Measurements from ENCODE around the gene PRKCE. TPM values are rescaled to one million over a fixed set of nuclear protein-coding genes. Genes with fewer than 3 reads are reported as not detected.
A peak's percentile ranks its signal among the peaks of the same experiment; 100 is the strongest.

Gene PRKCE
- total RNA-seq, 1 donor from 2014 or later, result 62.8 TPM

DNA sequence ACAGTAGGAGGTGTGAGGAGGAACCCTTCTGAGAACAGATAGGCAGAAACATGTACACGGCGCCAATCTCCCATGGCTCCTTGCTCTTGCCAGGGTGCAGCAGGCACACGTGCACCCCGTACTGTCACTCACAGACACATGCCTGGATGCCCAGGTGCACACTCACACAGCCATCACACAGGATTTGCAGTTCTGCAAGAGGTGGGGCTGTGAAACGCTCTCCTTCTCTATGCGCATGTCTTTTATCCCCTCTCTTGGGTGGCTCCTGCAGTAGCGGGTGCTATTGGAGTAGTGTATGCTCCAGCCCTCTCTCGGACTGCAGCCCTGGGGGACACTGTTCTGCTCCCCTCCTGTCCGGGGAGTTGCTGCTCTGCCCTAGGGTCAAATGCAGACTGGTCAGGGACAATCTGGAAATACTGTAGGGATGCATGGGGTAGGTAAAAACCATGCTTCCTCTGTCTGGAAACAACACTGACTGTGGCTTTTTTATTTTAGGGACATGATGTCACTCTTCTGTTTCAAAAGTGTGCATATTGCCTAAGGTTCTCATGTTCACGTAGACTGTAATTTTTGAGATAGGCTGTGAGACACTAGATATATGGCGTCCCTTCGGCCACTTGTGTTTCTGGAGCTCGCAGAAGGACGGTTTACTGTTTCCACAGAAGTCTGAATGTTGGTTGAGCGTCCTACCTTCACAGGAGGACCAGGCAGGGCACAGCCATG is 118.5 kb downstream of the PRKCE start:
- no peak for DNase-seq (ENCODE audit: low spot score in 2 of 2)
- FAIRE-seq, result no peak

DNA sequence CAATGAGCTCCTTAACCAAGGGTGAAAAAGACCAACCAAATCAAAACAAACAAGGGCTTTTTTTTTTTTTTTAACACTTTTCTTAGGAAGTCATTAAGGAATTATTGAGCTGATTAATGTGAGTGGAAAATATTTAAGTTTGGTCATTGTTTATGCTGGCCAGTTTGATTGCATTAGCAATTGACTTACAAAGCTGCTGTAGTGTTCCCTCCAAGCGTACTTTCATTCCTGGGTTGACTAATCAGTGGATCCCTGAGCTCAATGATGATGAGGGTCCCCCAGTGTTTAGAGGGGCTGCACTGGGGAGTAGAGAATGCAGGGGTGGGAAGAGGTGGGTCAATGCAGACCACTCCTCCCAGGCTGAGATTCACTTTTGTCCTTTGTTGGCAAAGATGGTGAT is 119.3 kb downstream of the PRKCE start:
- no peak for DNase-seq (ENCODE audit: low spot score in 2 of 2)
- FAIRE-seq, result no peak

DNA sequence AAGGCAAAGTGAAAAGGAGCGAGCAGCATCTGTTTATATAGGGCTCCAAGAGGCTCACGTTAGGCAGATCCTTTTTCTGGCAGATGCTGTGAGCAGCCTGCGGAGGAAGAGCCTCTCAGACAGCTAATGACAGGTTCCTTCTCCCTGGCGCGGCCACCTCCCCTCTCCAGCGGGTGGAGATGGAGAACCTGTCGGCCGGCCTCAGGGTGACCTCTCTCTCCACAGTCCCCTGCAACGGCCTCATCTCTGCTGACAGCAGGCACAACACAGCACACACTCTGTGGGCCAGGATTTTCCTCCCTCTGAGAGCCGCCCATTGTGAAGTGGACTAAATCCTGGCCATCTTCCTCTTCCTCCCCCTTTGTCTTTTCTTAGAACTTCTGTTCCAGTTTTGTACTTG is 119.8 kb downstream of the PRKCE start:
- DNase-seq (ENCODE audit: low spot score in 2 of 2) (peak in 1 of 2 donors; percentile 46), FAIRE-seq (no peak)

- DNase-seq (ENCODE audit: low spot score in 2 of 2) (no peak), FAIRE-seq (no peak)
Observed at GRCh38 chr2:45772038-45772437, 120.6 kb downstream of the PRKCE start.

- DNase-seq (ENCODE audit: low spot score in 2 of 2) (no peak), FAIRE-seq (no peak)
Observed at GRCh38 chr2:45773909-45774308, 122.4 kb downstream of the PRKCE start.

- DNase-seq (ENCODE audit: low spot score in 2 of 2), result no peak
- no peak for FAIRE-seq
Observed at GRCh38 chr2:45774688-45775244, 123.3 kb downstream of the PRKCE start.

GRCh38 chr2:45776160-45776955 is 124.9 kb downstream of the PRKCE start:
- DNase-seq (ENCODE audit: low spot score in 2 of 2), result no peak
- no peak for FAIRE-seq

GRCh38 chr2:45777996-45778719 is 126.7 kb downstream of the PRKCE start:
- no peak for FAIRE-seq

DNA sequence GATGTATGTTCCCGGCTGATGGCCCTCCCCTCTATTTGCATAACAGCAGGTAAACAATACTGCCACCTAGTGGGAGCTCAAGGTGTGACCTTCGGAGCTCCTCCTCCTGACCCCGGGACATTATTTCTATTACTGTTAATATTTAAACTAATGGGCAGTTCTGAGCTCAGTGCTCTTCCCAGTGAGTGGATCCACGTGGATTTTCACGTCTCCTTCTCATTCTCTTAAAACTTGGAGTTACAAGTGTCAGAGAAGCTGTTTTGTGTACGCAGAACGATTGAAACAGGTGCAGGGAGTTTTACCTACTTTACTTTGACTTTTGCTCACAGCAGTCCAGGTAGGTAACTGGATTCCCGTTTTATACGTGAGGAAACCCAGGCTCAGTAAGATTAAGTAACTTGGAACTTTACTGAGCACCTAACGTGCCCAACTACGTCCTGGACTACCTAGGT is 127.3 kb downstream of the PRKCE start:
- DNase-seq (ENCODE audit: low spot score in 2 of 2), result peak; percentile 29 to 62
- FAIRE-seq, result no peak

More at GRCh38 chr2:45777996-45778719, 126.7 kb downstream of the PRKCE start:
- no peak for DNase-seq (ENCODE audit: low spot score in 2 of 2)

GRCh38 chr2:45780541-45781463 is 129.3 kb downstream of the PRKCE start:
- FAIRE-seq, result no peak

GRCh38 chr2:45781464-45781811 is 130.0 kb downstream of the PRKCE start:
- DNase-seq (ENCODE audit: low spot score in 2 of 2) (no peak), FAIRE-seq (no peak)

More at GRCh38 chr2:45780541-45781463, 129.3 kb downstream of the PRKCE start:
- DNase-seq (ENCODE audit: low spot score in 2 of 2), result no peak

- FAIRE-seq (no peak), DNase-seq (ENCODE audit: low spot score in 2 of 2) (peak in 1 of 2 donors; percentile 12)
Observed at GRCh38 chr2:45782436-45782835, 131.0 kb downstream of the PRKCE start.

GRCh38 chr2:45782986-45783385 is 131.5 kb downstream of the PRKCE start:
- FAIRE-seq (no peak), DNase-seq (ENCODE audit: low spot score in 2 of 2) (peak; percentile 42 to 44)

DNA sequence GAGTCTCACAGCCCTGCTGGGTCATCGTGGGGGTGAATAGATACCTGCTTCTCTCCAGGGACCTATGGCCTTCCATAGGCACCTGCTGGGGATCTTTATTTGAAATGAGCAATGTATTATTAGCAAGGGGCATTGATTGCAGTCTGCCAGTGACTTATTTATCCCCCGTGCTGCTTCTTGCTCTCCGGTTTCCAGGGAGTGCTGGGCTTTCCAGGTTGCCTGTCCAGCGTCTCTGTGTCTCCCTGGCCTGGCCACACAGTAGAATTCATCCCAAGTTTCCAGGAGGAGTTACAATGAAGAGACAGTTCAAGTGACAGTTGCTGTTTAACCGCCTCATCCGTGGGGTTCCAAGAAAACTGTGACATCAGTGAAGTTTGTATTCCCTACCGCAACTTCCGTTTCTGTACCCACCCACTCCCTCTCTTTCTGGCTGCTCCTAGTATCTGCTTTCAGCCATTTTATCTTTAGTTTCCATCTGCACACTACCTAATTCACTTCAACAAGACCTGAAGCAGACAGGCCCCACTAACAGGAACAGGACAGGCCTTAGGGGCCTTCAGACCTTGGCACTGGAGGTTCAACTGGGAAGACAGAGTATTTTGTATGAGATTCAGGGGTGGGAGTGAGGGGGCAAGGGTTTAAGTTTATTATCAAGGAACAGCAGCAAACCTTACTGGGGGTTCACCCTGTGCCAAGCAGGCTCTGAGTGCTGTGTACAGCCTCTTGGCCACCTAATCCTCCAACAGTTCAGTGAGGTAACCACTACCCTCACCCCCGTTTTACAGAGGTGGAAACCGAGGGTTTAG is 134.8 kb downstream of the PRKCE start:
- FAIRE-seq (no peak), DNase-seq (ENCODE audit: low spot score in 2 of 2) (peak in 1 of 2 donors; percentile 22)

- FAIRE-seq (no peak), DNase-seq (ENCODE audit: low spot score in 2 of 2) (no peak)
Observed at GRCh38 chr2:45786836-45787357, 135.4 kb downstream of the PRKCE start.

DNA sequence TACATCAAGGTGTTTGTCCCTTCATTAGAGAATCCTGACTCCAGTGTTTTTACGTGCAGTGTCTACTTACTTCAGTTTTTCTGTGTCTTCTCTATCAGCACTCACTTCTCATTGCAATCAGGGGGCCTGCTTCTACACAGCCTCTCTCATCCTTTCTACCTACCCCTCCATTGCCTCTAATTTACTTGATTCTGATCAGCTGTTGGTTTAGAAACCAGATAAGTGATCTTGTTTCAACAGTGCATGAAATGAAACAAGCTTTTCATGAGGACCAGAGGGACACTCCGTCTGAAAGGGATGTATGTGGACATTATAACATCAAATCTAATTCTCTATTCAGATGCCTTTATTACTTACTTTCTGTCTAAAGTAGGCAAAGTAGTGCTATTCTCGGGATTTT is 136.9 kb downstream of the PRKCE start:
- DNase-seq (ENCODE audit: low spot score in 2 of 2) (no peak), FAIRE-seq (no peak)

- DNase-seq (ENCODE audit: low spot score in 2 of 2) (no peak), FAIRE-seq (no peak)
Observed at GRCh38 chr2:45789317-45789716, 137.8 kb downstream of the PRKCE start.

DNA sequence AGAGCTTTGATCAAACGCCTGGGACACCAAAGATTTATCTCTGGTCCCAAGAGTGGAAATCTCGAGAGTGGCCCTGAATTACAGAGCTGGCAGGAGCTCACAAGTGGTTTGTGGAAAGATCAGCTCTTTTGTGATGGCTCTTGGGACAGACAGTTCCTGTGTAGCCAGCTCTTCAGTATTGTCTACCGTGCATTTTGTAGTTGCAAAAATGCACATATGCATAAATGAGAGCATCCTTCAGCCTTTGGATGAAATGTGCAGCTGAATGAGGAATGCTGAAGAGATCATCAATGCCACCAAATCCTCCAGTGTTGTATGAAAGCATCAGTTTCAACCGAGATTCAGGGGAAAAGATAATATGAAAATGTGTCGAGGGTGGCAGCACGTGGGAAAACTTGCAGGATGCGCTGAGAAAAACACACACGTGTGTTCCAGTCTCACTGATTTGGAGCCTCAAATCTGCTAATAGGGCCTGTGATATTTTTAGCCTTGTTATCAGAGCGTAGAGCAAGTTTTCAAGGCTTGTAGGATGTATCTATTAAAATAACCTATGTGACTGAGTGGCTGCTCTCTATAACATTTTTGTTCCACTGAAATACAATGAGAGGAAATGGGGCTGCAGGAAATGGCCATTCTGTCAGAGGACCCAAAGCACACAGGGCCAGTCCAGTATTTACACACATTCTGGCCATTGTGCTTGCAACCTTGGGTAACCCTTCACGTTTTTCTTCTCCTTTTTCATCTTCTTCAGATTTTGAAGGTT is 138.7 kb downstream of the PRKCE start:
- DNase-seq (ENCODE audit: low spot score in 2 of 2), result no peak
- FAIRE-seq, result no peak

All from frontal cortex (tissue), 4 donors.